8988T (cell line): ENCODE data around the gene FAM13C.

Source experiments
- DNase-seq: peaks from one replicate; pipeline ENCODE4 v3.0.0; 2011

FAM13C gene

DNA sequence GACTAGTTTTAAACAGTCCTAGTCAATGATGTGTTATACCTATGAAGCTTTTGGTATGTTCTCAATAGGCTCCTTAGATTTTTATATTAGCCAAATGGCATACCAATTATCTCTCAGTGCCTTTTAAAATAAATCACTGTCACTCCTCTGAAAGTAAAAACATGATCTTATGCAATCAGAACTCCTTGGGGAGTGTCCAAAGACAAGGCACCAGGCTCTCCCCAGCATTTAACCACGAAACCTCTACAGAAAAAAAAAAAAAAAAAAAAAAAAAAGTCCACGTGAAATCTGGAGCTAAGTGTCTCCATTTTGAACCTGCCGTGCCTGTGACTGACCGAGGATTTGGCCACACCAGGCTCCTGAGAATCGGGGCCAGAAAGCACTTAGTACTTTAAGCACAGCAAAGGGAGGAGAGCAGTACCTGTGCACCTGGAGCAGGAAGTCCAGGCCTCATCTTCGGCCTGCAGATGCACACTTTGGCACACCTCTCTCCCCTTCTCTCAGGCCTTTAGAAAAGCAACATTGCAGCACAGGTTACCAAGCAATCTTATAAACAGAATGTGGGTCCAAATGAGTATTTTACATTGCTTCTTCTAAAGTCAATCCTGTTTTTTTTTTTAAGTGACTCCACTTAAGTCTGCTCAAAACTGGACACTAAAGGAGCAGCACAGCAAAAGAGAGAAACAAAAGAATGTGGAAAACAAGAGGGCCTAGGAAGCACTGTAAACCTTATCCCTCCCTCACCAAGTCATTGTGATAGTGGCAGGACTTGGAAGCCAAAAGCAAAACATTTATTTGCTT lies 1.5 kb downstream of the FAM13C start:
- no peak for DNase-seq

DNA sequence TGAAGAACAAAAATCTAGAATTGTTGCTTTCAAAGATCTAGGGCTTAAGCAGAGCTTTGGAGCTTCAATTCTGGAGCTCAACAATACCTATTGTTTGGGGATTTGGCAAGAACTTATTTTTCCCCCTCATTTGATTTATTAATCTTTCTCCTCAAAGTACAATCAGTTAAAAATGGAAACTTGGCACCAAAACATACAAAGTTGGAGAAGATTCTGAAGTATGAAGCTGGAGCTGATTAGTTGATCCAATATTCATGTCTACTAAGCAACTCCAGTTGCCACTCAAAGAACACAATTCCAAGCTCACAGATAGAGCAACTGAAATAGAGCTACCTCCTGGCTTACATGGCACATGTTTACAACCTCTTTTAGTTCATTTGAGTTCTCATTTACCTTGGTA lies 3.8 kb downstream of the FAM13C start:
- no peak for DNase-seq

- DNase-seq: no peak
These were observed 7.9 kb downstream of the FAM13C start for GRCh38 chr10:59354434-59354833.

- no peak for DNase-seq
These were observed 11.8 kb downstream of the FAM13C start for GRCh38 chr10:59350558-59350957.

GRCh38 chr10:59346321-59346720 lies 16.0 kb downstream of the FAM13C start:
- DNase-seq: no peak

GRCh38 chr10:59342723-59343122 lies 19.6 kb downstream of the FAM13C start:
- DNase-seq: no peak

GRCh38 chr10:59342000-59342399 lies 20.3 kb downstream of the FAM13C start:
- DNase-seq: no peak

DNA sequence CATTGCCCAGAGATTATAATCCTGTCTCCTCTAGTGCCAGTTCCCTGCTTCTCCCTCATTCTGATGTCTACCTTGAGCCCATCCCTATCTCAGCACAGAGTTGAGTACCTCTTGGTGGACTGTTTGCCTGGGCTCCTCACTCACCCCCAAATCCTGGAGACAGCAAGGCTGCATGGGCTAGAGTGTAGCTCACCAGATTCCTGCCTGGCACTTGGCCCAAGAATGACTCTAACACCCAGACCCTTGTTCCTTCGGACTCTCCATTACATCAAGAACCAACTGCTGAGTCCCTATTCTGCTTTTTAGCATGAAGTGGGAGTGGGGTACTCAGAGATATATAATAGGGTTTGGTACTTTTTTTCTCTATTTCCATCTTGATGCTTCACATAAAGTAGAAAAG lies 22.1 kb downstream of the FAM13C start:
- no peak for DNase-seq

- DNase-seq: no peak
These were observed 23.0 kb downstream of the FAM13C start for GRCh38 chr10:59339351-59339750.

GRCh38 chr10:59337201-59337652 lies 25.1 kb downstream of the FAM13C start:
- no peak for DNase-seq

DNA sequence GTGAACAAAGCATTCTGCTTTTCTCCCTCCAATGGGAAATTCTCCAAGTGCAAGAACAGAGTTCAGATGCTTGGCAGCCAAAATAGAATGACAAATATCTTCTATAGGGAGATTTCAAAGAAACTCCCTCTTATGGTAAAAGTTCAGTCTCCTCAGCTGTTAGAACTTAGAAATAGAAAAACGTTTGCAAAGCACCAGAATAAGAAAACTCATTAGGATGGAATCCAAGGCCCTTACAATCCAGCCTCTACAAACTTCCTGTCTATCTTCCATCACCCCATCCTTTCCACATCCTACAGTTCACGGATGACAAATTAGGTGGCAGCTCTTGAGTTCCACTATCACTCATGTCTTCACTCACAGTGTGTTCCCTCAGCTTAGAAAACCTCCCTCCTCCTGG lies 25.7 kb downstream of the FAM13C start:
- no peak for DNase-seq

- no peak for DNase-seq
These were observed 26.9 kb downstream of the FAM13C start for GRCh38 chr10:59335497-59335896.

- DNase-seq: no peak
These were observed 28.6 kb downstream of the FAM13C start for GRCh38 chr10:59333701-59334100.

- no peak for DNase-seq
These were observed 29.8 kb downstream of the FAM13C start for GRCh38 chr10:59332581-59332980.

GRCh38 chr10:59331661-59332060 lies 30.7 kb downstream of the FAM13C start:
- no peak for DNase-seq

DNA sequence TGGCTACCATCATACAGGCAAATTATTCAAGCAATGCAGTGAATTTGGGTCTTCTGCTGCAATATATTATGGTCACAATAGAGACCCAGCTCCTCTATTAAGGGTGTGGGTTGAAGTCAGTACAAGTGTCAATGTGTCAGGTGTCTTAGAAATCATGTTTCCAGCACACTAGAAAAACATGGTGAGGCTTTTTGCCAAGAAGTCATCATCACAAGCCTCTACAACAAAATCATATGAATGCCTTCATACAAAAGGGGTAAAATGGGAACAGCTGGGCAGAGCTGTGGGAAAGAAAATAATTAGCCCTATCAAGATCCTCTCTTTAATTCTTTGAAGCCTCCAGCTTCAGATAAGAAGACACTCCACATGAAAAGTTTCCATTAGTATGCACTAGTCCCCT lies 37.2 kb downstream of the FAM13C start:
- no peak for DNase-seq

DNA sequence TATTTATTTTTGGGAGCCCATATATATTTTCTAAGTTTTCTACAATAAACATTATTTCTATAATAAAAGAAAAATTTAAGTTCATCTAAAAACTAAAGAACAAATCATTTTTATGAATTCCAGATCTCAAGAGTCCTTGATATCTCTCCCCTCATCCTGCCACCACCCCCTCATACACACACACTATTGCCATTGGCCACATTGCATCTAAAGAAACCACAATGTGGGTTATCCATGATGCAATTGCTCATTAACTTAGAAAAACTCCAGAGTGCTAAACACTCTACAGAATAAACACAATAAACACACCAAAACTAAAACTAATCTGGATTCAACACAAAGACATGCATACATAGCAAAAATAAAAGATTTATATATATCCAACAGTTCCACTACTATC lies 37.8 kb downstream of the FAM13C start:
- no peak for DNase-seq

- DNase-seq: no peak
These were observed 38.4 kb downstream of the FAM13C start for GRCh38 chr10:59323831-59324401.

- DNase-seq: no peak
These were observed 39.3 kb downstream of the FAM13C start for GRCh38 chr10:59323036-59323459.

DNA sequence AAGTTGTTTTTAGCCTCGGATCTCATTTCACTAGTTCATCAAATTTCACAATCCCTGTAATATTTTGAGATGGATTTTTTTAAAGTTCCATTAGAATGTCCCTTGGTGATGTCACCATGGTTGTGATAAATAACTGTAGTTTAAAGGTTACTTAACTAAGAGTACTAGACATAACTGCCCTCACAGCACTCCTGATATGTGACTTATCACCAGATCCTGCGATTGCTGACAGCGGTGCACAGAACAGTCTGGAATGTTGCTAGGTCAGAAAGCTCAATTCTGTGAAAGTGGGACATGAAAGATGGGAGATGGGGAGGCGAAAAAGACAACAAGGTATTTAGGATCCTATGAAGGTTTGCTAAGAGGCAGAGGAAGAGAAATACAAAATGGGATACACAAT lies 40.2 kb downstream of the FAM13C start:
- DNase-seq: no peak

GRCh38 chr10:59320355-59320754 lies 42.0 kb downstream of the FAM13C start:
- no peak for DNase-seq

DNA sequence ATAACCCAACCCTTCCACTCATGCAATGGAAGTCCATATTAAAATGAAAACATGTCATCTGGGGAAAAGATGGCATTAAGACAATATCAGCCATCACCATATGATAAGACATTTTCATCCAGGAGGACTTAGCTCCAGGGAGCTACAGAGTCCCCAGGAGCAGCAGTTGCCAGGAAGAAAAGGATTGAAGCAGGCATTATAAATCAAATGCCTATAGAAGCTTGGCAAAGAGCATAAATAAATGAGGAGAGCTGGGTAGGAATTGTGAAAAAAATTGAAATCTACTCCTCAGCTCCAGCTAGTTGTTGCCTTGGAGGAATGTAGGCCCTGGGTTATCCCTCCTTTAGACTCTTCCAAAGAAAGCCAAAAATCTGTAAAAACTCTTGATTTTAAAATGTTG lies 42.5 kb downstream of the FAM13C start:
- DNase-seq: no peak

- DNase-seq: no peak
These were observed 45.3 kb downstream of the FAM13C start for GRCh38 chr10:59317066-59317465.

- DNase-seq: no peak
These were observed 46.9 kb downstream of the FAM13C start for GRCh38 chr10:59315465-59315864.

DNA sequence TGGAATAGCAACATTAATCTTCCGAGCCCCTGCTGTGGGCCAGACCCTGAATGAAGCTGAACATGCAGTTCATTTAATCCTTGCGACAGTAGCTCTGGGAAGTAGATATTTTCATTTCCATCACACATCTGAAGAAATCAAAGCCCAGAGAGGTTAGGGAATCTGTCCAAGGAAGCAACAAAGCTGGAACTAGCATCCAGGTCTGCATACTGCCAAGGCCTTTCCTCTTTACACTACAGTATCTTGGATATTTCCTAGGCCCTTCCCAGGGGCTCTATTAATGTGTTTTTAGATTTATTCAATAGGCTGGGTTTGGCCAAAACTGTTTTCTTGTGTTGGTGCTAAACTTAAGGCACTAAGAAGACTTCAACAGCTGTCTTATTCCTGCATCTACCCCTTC lies 48.1 kb downstream of the FAM13C start:
- no peak for DNase-seq
